Sigmoid colon (tissue), 7 donors: ENCODE measurements around the gene IL4I1. TPM values are rescaled to one million over a fixed set of nuclear protein-coding genes. Genes with fewer than 3 reads are reported as not detected.

Source experiments
- DNase-seq: peaks from one replicate; pipeline ENCODE4 v3.0.0-alpha.2; 2019
- H3K27ac ChIP-seq, 4 donors: fragments of 200-600 bp; sonication (generic); one replicate each; pipeline ENCODE4 v1.5.1; 2016 to 2019; ENCODE audit warnings: mild to moderate bottlenecking in 1 of 4
- H3K27me3 ChIP-seq, 3 donors: fragments of 200-600 bp; sonication (generic); one replicate each; pipeline ENCODE4 v1.5.1; 2019; ENCODE audit warnings: mild to moderate bottlenecking in 1 of 3
- H3K36me3 ChIP-seq, 4 donors: fragments of 200-600 bp; sonication (generic); one replicate each; pipeline ENCODE4 v1.5.1; 2016 to 2019
- H3K4me1 ChIP-seq, 4 donors: fragments of 200-600 bp; sonication (generic); one replicate each; pipeline ENCODE4 v1.5.1; 2017 to 2019
- H3K4me3 ChIP-seq, 4 donors: fragments of 200-600 bp; sonication (generic); one replicate each; pipeline ENCODE4 v1.5.1; 2017 to 2019; ENCODE audit warnings: mild to moderate bottlenecking in 2 of 4, moderate library complexity in 1 of 4
- H3K9me3 ChIP-seq, 4 donors: fragments of 200-600 bp in 3 of 4; sonication (generic) in 3 of 4; one replicate each; pipeline versions ENCODE4 v1.5.1 to v1.6.1; 2013 to 2019
- CTCF ChIP-seq, 4 experiments: fragments of 450-650 bp in 3 of 4; fragments of 200-600 bp in 1 of 4; IDR thresholded peaks; one replicate each; pipeline ENCODE4 v1.5.1; 2016 to 2019; ENCODE audit warnings: antibody characterized with exemption in 4 of 4, mild to moderate bottlenecking in 3 of 4, moderate library complexity in 2 of 4
- EP300 ChIP-seq, 4 donors: sonication (generic); formaldehyde crosslinking; IDR thresholded peaks; one replicate each; pipeline ENCODE4 v1.6.1; 2017; ENCODE audit warnings: antibody characterized with exemption in 4 of 4
- POLR2A ChIP-seq, 2 donors: fragments of 450-650 bp; IDR thresholded peaks; one replicate each; pipeline ENCODE4 v1.6.1; 2016; ENCODE audit warnings: antibody characterized with exemption in 2 of 2, mild to moderate bottlenecking in 2 of 2, moderate library complexity in 2 of 2
- POLR2AphosphoS5 ChIP-seq, 4 donors: sonication (generic); formaldehyde crosslinking; IDR thresholded peaks; one replicate each; pipeline ENCODE4 v1.6.1; 2017; ENCODE audit warnings: antibody characterized with exemption in 4 of 4
- WGBS, 2 donors: extraction: QIAGEN DNeasy Blood & Tissue Kit; methylation state at CpG; one replicate each; pipeline ENCODE4 v1.1.7; 2013; 5-methylcytosine and 5-hydroxymethylcytosine counted together
- intact Hi-C: fragments of 100-400 bp; cut with DNase I; formaldehyde crosslinking; loops from one replicate; pipeline ENCODE4 v1.15.1; 2023
- polyA plus RNA-seq, 3 donors: library from polyadenylated mRNA; stranded (reverse); fragments of 200-250 nt; gene quantifications; one replicate each; pipeline ENCODE4 v1.2.3, GENCODE V29; 2013
- total RNA-seq, 4 donors: library from RNA; depleted of rRNA; stranded (reverse); fragments of >200 nt; gene quantifications; one replicate each; pipeline ENCODE4 v1.1.0, GENCODE V29; 2016
- donor health status: healthy with polysubstance abuse.
- donor health status: Bipolar disorder and iron deficiency.
- donor health status: healthy.

IL4I1 gene
- total and polyA plus RNA-seq, 7 donors = 0.28 to 6.8 (median 0.66) TPM

- Histone ChIP-seq H3K27ac (peak overlapping the region; percentile 59 to 72 (median 64)), H3K4me1 (peaks cover 0 to 37% (median 30%) of the 10 kb centered on the region in 4 donors), H3K4me3 (no peak overlapping the region), H3K36me3 (peaks cover 31 to 69% (median 40%) of the 10 kb centered on the region in 4 donors), H3K9me3 (no peaks in the 10 kb centered on the region), H3K27me3 (no peaks in the 10 kb centered on the region)
- peak; percentile 67 for DNase-seq
- intact Hi-C loops = no loop called here
- WGBS, 2 donors = 89 to 90% methylated on average over 60 of the region's 60 CpGs
- TF ChIP-seq POLR2AphosphoS5 (IDR thresholded peaks at IDR 0.05) (peak in 1 of 4 donors; percentile 10), CTCF (IDR thresholded peaks at IDR 0.05) (no peak), EP300 (IDR thresholded peaks at IDR 0.05) (no peak), POLR2A (IDR thresholded peaks at IDR 0.05) (no peak)
Observed at GRCh38 chr19:49861541-49862378, 34.9 kb downstream of the IL4I1 start.

- H3K9me3 ChIP-seq = no peaks in the 10 kb centered on the region
- TF ChIP-seq CTCF (IDR thresholded peaks at IDR 0.05) (no peak), EP300 (IDR thresholded peaks at IDR 0.05) (no peak), POLR2A (IDR thresholded peaks at IDR 0.05) (no peak), POLR2AphosphoS5 (IDR thresholded peaks at IDR 0.05) (no peak)
- intact Hi-C loops = no loop called here
- 22 to 51% methylated on average over 13 of the region's 13 CpGs for WGBS, 2 donors
- DNase-seq = no peak
- peaks cover 35 to 75% (median 44%) of the 10 kb centered on the region in 4 donors for H3K36me3 ChIP-seq
- no peak overlapping the region for H3K4me3 ChIP-seq
- H3K27ac ChIP-seq = peak overlapping the region; percentile 59 to 72 (median 64)
- no peaks in the 10 kb centered on the region for H3K27me3 ChIP-seq
- H3K4me1 ChIP-seq = peaks cover 0 to 31% (median 23%) of the 10 kb centered on the region in 4 donors
Observed at GRCh38 chr19:49861107-49861506, 35.6 kb downstream of the IL4I1 start.

GRCh38 chr19:49860336-49861102 is 36.2 kb downstream of the IL4I1 start:
- WGBS, 2 donors = 74 to 80% methylated on average over 17 of the region's 17 CpGs
- H3K27me3 ChIP-seq = no peaks in the 10 kb centered on the region
- no peak for TF ChIP-seq EP300 (IDR thresholded peaks at IDR 0.05)
- no peak for TF ChIP-seq CTCF (IDR thresholded peaks at IDR 0.05)
- no peak for TF ChIP-seq POLR2A (IDR thresholded peaks at IDR 0.05)
- TF ChIP-seq POLR2AphosphoS5 (IDR thresholded peaks at IDR 0.05) = no peak
- no peak overlapping the region for H3K4me3 ChIP-seq
- intact Hi-C loops = no loop called here
- H3K27ac ChIP-seq = peak overlapping the region; percentile 59 to 72 (median 64)
- H3K4me1 ChIP-seq = peaks cover 0 to 25% (median 17%) of the 10 kb centered on the region in 4 donors
- DNase-seq = no peak
- no peaks in the 10 kb centered on the region for H3K9me3 ChIP-seq
- H3K36me3 ChIP-seq = peaks cover 35 to 81% (median 49%) of the 10 kb centered on the region in 4 donors

GRCh38 chr19:49859682-49860335 is 36.9 kb downstream of the IL4I1 start:
- intact Hi-C loops = no loop called here
- H3K4me3 ChIP-seq = no peak overlapping the region
- 89 to 90% methylated on average over 22 of the region's 22 CpGs for WGBS, 2 donors
- no peak for DNase-seq
- H3K4me1 ChIP-seq = peaks cover 0 to 24% (median 11%) of the 10 kb centered on the region in 4 donors
- H3K27me3 ChIP-seq = no peaks in the 10 kb centered on the region
- H3K36me3 ChIP-seq = peaks cover 35 to 88% (median 56%) of the 10 kb centered on the region in 4 donors
- TF ChIP-seq POLR2AphosphoS5 (IDR thresholded peaks at IDR 0.05) (no peak), POLR2A (IDR thresholded peaks at IDR 0.05) (no peak), EP300 (IDR thresholded peaks at IDR 0.05) (no peak), CTCF (IDR thresholded peaks at IDR 0.05) (no peak)
- no peaks in the 10 kb centered on the region for H3K9me3 ChIP-seq
- H3K27ac ChIP-seq = peak overlapping the region in 2 of 4 donors; percentile 67 to 72
